ENCODE results near the gene TRPM1.
A peak's percentile ranks its signal among the peaks of the same experiment; 100 is the strongest.

TRPM1 gene

GRCh38 chr15:31081588-31082250 lies 19.8 kb downstream of the TRPM1 start:
- peak; percentile 10 for DNase-seq

- no peak for DNase-seq
Measured at GRCh38 chr15:31081056-31081455, 20.5 kb downstream of the TRPM1 start.

- no peak for DNase-seq
Measured at GRCh38 chr15:31080591-31081014, 20.9 kb downstream of the TRPM1 start.

GRCh38 chr15:31079519-31079918 lies 22.0 kb downstream of the TRPM1 start:
- DNase-seq, result no peak

GRCh38 chr15:31078471-31078870 lies 23.1 kb downstream of the TRPM1 start:
- no peak for DNase-seq

DNA sequence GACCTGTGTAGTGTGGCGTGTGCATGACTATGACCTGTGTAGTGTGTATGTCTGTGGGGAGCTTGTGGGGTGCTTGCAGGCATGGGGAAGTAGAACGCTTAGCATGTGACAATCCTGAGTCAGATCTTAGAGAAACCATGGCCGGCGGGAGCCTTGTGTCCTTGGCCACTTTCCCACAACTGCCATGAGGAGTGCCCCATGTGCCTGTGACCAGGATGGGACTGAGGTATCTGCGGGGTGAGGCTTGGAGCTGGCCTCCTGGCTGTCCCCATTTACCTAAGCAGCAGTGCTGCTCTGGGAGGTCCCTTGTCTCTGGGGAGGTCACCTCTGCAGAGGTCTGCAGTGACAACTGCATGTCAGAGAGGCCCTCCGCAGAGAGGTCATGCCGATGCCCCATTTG lies 23.6 kb downstream of the TRPM1 start:
- DNase-seq, result no peak

- peak; percentile 2 for DNase-seq
Measured at GRCh38 chr15:31077181-31077580, 24.3 kb downstream of the TRPM1 start.

DNA sequence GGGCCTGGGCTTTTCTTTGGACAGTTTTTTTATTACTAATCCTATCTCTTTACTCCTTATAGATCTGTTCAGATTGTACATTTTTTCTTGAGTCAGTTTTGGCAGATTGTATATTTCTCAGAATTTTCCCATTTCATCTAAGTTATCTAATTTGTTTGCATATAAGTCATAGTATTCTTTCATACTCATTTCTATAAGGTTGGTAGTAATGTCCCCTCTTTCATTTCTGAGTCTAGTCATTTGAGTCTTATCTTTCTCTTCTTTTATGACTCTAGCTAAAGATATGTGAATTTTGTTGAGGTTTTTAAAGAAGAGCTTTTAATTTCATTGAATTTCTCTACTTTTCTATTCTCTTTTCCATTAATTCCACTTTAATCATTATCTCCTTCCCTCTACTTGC lies 27.2 kb downstream of the TRPM1 start:
- no peak for DNase-seq

- DNase-seq, result no peak
Measured at GRCh38 chr15:31070867-31071266, 30.7 kb downstream of the TRPM1 start.

GRCh38 chr15:31069360-31070000 lies 32.0 kb downstream of the TRPM1 start:
- DNase-seq, result no peak

GRCh38 chr15:31067890-31068603 lies 33.5 kb downstream of the TRPM1 start:
- no peak for DNase-seq

DNA sequence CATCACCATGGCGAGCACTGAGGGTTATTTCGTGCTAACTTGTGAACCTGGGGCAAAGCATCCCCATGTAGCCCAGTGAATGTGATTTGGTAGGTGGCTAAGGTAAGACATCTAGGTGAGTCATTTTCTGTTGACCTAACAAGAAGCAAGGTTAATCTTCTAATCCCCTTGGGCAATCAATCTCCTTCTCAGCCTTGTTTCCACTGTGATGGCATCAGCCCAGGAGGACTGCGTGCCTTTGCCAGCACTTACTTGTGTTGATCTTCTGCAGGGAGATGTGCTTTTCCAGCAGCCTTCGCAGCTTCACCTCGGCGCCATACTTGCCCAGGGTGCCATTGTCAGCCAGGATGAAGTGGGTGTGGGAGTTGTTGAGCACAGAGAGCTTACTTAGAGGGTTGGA lies 35.7 kb downstream of the TRPM1 start:
- DNase-seq, result no peak

GRCh38 chr15:31062911-31063310 lies 38.6 kb downstream of the TRPM1 start:
- DNase-seq, result no peak

DNA sequence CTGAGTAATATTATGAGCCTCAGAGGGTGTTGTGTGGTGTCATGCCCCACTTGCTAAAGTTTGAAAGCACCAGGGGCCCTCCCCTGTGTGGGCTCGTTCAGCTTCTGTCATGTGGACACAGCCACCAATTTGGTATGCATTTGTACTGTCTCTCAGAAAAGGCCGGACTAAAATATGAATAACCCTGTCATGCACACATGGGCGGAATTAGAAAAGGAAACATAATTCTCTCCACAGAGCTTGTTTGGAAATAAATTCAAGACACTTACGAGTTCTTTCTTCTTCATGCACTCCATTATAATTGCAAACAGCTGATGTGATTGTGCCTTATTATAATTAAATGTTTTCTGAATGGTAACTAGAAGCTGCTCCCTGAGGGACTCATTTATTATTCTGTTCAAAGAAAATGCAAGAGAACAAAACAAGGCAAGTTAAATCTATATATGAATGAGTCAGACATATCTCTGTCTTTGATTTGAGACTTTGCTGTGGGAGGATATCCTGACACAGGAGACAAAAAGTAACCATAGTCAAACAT lies 39.1 kb downstream of the TRPM1 start:
- DNase-seq, result no peak

DNA sequence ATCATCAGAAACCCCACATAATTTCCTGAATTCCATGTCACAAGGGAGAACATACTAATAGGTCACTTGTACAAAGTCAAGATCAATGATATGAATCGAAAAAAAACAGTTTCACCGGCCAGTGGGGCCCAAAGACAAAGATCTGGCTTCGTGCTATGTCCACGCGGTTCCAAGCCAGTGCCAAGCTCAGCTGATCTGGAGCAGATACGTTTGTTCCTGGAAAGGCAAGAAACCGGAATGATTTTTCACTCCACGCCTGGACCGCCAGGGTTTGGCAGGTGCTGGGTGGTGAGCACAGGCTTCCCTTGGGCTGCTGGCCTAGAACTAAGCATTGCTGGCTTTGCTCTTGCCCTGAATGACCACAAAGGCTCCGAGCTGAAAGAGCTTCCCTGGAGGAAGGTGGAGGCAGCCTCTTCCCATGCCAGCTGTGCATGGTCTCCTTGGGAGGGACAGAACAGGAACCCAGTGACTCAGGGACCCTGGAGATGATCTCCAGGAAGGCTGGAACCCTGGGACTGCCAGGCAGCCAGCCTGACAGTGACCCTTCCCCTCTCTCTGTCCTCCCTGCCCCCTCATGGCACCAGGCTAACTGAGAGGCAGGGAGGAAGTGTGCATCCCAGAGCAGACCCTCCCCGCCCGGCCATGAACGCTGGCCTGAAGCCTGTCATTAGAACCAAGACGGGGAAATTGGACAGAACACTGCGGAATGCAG lies 40.9 kb downstream of the TRPM1 start:
- DNase-seq, result no peak

DNA sequence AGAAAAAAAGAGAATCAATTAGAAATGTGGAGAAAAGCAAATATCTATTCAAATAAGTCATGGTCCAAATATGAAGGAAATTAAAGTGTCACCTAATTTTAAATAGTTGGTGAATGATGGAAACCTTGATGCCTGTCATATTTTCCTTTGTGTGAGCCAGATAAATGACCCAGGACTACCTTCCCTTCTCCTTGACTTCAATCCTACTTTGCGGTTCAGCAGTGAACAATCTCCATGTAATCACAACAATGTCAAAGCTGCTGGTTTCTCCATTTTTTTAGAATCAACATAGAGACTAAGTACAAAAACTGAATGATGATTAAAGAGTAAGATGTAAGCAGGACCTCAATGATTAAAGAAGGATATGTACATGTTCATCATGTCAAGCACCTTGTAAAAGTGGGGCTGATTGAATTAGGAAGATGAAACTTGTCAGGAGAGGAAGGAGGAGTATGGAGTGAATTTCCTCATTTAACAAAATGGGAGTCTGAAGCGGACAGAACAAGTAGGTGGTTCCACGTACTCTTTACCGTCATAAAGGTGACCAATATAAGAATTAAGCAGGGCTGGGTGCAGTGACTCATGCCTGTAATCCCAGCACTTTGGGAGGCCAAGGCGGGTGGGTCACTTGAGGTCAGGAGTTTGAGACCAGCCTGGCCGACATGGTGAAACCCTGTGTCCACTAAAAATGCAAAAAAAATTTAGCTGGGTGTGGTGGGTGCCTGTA lies 43.1 kb downstream of the TRPM1 start:
- DNase-seq, result no peak

- no peak for DNase-seq
Measured at GRCh38 chr15:31051496-31052080, 49.9 kb downstream of the TRPM1 start.

DNA sequence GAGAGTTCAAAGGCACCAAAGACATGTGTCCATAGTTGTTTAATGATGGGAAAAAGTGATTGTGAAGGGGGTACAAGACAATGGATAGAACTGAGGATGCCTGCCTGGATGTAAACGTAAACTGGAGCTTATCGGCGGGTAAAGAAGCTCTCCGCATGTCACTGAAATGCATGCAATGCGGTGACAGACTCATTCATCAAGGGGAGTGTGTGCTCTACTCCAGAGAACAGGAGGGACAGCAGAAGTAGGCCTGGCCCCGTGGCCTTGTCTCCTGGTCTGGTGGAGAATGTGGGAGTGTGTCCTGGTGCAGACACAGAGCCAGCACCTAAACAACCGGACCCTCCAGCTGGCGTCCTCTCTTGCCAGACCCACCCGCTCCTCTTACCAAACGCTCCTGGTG lies 50.6 kb downstream of the TRPM1 start:
- no peak for DNase-seq

DNA sequence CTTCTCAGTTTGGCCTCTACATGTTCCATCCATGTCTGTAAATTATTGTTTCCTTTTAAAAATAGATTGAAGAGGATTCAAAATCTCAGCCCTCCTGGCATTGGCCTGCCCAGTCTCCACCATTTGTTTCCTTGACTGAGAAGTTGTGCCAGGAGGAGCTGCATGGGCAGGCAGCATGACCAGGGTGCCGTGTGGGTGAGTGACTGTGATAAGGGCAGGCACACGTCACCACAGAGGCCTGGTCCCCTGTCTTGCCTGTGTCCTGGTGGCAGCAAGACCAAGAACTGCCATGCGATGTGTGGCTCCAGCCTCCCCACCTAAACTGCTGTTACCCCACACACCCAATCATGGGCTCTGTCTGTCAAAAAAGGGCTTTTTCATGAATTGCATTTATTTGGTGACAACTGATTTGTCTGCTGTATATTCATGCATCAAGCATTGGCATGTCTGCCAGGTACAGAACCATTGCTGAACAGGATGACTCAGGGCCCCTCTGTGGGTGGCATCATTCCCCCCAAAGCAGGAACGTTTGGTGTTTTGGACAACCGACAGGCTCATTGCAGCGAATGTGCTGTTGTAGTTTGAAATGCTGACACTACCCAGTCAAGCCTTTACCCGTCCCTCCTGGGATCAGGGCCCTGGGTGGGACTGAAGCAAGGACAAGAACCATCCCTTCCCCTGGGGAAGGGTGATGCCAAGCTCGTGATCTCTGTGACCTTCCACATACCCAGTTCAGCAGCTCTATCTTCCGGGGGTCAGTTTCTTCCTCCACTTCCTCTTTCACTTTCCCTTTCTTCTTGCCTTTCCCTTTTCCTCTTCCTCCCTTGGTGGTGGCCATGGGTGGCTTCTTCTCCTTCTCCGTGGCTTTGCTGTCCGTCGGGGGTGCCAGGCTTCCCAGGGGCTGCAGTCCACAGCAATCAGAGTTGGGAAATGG lies 51.6 kb downstream of the TRPM1 start:
- DNase-seq, result no peak

DNA sequence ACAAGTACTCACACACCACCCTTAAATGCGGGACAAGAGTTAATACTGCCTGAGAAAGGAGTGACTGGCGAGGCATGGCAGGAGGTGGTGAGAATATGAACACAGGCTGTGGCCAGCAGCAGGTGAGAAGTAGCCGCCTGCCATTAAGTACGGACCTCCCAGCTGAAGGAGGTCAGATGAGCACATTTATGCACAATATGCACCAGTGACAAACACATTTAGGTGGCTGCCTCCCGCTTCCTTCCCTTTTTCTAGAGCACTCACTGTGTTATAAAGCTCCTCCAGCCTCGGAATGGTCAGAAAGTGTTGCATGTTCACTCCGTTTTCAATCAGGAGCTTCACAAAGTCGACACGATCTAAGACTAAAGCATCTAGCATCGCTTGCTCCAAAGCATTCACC lies 52.4 kb downstream of the TRPM1 start:
- DNase-seq, result no peak

GRCh38 chr15:31047437-31047836 lies 54.1 kb downstream of the TRPM1 start:
- no peak for DNase-seq
